ENCODE data around the gene OLFML2B.

OLFML2B gene

DNA sequence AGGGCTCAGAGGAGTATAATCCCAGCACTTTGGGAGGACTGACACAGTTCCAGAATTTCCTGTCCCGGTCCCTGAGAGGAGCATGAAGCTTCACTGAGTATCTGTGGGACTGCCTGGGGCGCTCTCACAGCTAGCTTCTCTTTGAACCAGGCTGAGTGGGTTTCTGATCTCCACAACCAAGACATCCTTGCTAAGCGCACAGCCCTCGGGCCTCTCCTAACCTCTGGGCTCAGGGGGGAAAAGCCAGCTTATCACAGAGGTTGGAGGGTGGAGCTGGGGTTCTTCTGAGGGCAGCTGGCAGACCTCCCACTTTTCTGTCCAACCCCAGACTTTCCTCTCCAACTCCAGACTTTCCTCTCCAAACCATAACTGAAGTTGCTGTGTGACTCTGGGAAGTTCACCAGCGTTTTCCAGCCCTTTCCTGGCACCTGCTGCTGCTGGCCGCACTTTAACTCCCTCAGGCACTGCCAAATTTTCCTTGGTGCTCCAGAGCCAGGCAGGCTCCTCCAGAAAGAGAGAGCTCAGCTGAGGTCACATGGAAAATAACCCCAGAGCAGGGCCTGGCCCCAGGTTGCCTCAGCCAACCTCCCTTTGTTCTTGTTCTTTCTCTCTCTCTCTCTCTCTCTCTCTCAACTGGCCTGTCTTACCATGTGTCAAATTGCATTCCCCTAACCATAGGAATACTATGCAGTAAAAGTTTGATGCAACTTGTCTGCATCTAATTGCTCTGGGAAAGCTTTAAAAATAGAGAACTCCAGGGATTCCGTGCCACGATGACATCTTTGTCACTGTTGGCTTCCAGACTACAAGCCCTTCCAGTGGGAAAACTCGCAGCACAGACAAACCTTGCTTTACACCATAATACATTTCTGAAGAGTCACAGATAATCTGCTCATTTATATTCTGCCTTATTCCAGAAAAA lies 49.5 kb downstream of the OLFML2B start:
- no peak for DNase-seq

GRCh38 chr1:161972828-161973227 lies 50.8 kb downstream of the OLFML2B start:
- DNase-seq = no peak

DNA sequence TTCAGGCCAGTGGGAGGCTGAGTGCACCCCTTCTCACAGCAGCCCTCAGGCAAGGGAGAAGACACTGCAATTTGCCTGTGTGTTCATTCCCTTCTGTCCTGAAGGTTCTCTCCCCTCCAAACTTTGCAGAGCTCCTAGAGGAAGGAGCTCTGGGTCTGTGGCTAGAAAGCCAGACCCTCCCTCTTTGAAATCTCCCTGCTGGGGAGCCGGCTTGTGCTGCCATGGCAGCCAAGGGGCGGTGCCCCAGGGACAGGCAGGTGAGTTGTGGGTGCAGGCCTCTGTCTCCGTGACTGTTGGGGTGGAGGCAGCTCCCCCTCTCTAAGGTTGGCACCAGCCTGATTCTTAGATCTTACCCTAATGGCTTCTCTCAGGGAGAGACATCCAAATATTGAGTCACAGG lies 53.0 kb downstream of the OLFML2B start:
- DNase-seq = no peak

GRCh38 chr1:161970036-161970435 lies 53.6 kb downstream of the OLFML2B start:
- no peak for DNase-seq

GRCh38 chr1:161966067-161966466 lies 57.6 kb downstream of the OLFML2B start:
- no peak for DNase-seq

GRCh38 chr1:161962091-161962887 lies 61.4 kb downstream of the OLFML2B start:
- DNase-seq = peak; percentile 90

GRCh38 chr1:161958425-161958824 lies 65.2 kb downstream of the OLFML2B start:
- DNase-seq = peak; percentile 53

DNA sequence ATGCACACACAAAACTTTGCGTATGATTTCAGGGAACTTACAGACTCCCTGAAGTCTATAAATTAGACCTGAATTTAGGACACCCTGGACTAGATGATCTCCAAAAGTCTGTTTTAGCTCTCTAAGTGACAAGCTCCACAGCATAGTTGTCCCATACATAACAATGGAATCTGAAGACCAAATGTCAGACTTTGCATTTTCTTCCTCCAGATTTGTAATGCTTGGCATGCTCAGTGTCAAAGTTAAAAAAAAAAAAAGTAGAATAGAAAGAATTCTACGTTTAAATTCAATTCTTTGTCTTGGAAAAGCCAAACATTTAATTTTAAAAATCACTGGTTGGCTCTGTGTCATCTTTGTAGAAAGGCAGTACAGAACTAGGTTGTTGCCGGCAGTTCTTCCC lies 66.7 kb downstream of the OLFML2B start:
- no peak for DNase-seq

GRCh38 chr1:161956097-161956496 lies 67.6 kb downstream of the OLFML2B start:
- DNase-seq = peak; percentile 98

DNA sequence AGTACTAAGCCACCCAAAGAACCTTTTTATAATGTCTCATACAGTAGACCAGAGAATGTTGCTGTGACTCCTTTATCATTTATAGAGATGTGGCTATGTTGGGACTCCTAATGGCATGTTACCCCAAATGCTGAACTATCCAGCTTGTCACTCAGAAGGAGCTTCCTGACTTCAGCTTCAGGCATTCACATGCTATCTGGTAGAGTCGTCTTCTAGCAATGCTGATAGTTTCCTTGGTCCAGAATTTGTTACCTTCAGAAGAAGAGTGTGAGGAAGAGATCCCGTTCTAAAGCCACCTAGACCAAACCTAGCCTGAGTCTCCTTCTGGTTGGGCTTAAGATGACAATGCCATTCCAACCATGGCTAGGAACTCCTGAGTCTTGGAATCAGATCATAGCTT lies 68.1 kb downstream of the OLFML2B start:
- no peak for DNase-seq

- peak; percentile 43 for DNase-seq
Measured at GRCh38 chr1:161954466-161954865, 69.2 kb downstream of the OLFML2B start.

DNA sequence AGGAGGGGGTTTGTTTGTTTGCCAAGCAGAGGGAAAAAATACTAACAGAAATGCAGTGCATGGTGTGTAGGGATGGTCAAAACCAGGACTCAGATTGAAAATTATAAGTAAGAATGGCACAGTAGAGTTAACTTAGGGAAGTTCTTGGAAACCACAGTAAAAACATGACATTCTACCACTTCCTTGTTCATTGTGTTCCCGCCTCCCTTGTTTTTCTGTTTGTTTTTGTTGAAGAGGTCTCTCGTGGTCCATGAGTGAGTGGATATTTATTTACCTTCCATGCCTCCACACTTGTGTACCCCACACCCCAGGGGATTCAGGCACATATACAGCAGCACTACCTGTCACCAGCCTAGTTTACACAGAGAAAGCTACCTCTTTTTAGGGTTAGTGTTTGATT lies 69.6 kb downstream of the OLFML2B start:
- no peak for DNase-seq

GRCh38 chr1:161953256-161953920 lies 70.3 kb downstream of the OLFML2B start:
- no peak for DNase-seq

DNA sequence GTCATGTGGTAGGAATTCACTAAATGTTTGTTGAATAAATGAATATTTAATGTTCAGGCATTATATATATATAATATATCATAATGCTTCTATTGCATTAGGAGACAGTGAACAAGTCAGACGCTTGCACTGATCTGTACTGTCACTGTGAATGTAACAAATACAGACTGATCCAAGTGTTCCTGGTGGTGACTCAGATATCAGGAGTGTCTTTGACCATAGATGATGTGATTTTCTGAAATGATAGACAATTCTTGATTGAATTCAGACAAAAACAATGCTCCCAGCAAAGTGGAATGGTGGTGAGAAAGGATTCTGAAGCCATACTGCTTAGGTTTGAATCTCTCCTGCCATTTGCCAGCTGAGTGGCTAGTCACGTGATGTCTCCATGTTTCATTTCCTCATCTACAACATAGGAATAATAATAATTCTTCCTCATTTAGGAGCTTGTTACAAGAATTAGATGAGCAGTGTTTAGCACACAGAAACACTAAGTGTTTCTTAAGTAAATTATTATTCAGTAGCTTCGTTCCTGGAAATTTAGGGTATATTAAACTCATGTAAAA lies 71.0 kb downstream of the OLFML2B start:
- no peak for DNase-seq

GRCh38 chr1:161951646-161952045 lies 72.0 kb downstream of the OLFML2B start:
- no peak for DNase-seq

- no peak for DNase-seq
Measured at GRCh38 chr1:161950377-161950776, 73.3 kb downstream of the OLFML2B start.

- DNase-seq = peak; percentile 66
Measured at GRCh38 chr1:161949548-161949947, 74.1 kb downstream of the OLFML2B start.

GRCh38 chr1:161948435-161948834 lies 75.2 kb downstream of the OLFML2B start:
- no peak for DNase-seq

DNA sequence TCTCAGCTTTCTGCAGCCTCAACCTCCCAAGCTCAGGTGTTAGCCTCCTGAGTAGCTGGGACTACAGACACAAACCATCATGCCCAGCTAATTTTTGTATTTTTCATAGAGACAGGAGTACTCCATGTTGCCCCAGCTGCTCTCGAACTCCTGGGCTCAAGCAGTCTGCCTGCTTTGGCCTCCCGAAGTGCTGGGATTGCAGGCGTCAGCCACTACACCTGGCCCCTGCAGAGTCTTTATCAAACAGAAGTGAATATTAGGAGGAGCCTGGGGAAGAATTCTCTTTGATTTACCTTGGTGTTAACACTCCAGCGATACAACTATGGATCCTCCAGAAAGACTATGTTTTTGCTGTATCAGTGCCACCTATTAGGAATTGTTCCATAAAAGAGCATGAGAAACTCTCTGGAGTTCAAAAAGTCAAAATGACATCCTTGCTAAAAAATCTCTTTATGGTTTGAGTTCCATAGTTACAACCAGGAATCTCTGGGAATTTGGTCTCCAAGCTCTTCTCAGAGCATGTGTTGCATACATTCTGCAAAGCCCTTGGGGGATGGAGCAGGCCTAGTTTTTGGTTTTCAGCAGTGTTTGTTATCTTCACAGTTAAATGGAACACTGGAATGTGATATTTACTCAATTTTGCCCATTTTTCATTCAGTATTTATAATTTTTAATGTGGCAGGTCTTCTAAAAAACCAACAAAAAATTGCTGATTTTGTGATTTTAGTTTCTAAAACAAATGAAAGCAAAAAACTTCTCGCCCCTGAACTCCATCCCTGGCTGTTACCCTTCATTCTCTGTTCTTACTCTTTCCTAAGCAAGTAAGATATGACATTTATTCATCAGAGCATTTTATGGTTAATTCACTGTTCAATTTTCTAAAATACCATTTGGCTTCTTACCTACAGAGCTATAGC lies 77.3 kb downstream of the OLFML2B start:
- peak; percentile 95 for DNase-seq

- no peak for DNase-seq
Measured at GRCh38 chr1:161945306-161946060, 78.2 kb downstream of the OLFML2B start.

- no peak for DNase-seq
Measured at GRCh38 chr1:161944381-161944780, 79.3 kb downstream of the OLFML2B start.

Data from fibroblast of skin of right quadriceps (primary cell).